ENCODE results near the gene PRSS23. TPM values are rescaled to one million over a fixed set of nuclear protein-coding genes. Genes with fewer than 3 reads are reported as not detected.

PRSS23 gene, protein sequence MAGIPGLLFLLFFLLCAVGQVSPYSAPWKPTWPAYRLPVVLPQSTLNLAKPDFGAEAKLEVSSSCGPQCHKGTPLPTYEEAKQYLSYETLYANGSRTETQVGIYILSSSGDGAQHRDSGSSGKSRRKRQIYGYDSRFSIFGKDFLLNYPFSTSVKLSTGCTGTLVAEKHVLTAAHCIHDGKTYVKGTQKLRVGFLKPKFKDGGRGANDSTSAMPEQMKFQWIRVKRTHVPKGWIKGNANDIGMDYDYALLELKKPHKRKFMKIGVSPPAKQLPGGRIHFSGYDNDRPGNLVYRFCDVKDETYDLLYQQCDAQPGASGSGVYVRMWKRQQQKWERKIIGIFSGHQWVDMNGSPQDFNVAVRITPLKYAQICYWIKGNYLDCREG
- total RNA-seq (2022; extraction: Qiagen RNA extraction), result 392 to 459 TPM (median 424 TPM) in 5 replicates

GRCh38 chr11:86800076-86800959, at the start of gene PRSS23:
Gene PRSS23 (plus strand): TSS chr11:86800542. CDS start chr11:86807644, 7,102 bp downstream.

Other genes starting within 250 kb of the PRSS23 start
- 15.6 to 17.2 TPM (median 15.8 TPM) in 5 replicates for gene ME3, start 127.9 kb upstream of the PRSS23 start, total RNA-seq (2022; extraction: Qiagen RNA extraction)
- gene FZD4, start 154.9 kb downstream of the PRSS23 start, total RNA-seq (2022; extraction: Qiagen RNA extraction), result 0.99 to 1.6 TPM (median 1.2 TPM) in 5 replicates
- gene TMEM135, start 237.4 kb downstream of the PRSS23 start, total RNA-seq (2022; extraction: Qiagen RNA extraction), result 7.6 to 26.0 TPM (median 8.9 TPM) in 5 replicates